ENCODE results near the gene IL1R2.

GRCh38 chr2:102056079-102056581 lies 64.4 kb downstream of the IL1R2 start:
- TF ChIP-seq GATA2 (IDR thresholded peaks at IDR 0.05; ENCODE audit: low read depth, low read length) (no peak), GATA3 (IDR thresholded peaks at IDR 0.05; ENCODE audit: low read depth, low read length) (no peak)

Measured in SH-SY5Y (cell line).